OCI-LY1 (cell line): ENCODE data around the gene COL11A1.

Experiments
- H2AFZ ChIP-seq: fragments of 200-600 bp; sonication (generic), shearing (Covaris generic); 2 replicates; pipeline ENCODE4 v1.6.0; 2014; ENCODE audit warnings: antibody characterized with exemption, mild to moderate bottlenecking, low read length
- H3F3A ChIP-seq: fragments of 200-600 bp; sonication (generic), shearing (Covaris generic); 2 replicates; pipeline ENCODE4 v1.6.0; 2014; ENCODE audit warnings: mild to moderate bottlenecking, antibody characterized with exemption, low read length, moderate library complexity; ENCODE audit not compliant: insufficient read depth
- H3K27ac ChIP-seq: fragments of 200-600 bp; sonication (generic); 2 replicates; pipeline ENCODE4 v1.5.1; 2014; ENCODE audit warnings: low read length, mixed run types, mild to moderate bottlenecking, low read depth; ENCODE audit not compliant: poor library complexity, severe bottlenecking
- H3K27me3 ChIP-seq: fragments of 200-600 bp; sonication (generic); 2 replicates; pipeline ENCODE4 v1.6.0; 2014; ENCODE audit warnings: antibody characterized with exemption, mild to moderate bottlenecking, low read length, moderate library complexity; ENCODE audit not compliant: insufficient read depth
- H3K36me3 ChIP-seq: fragments of 200-600 bp; sonication (generic); 2 replicates; pipeline ENCODE4 v1.6.1; 2014; ENCODE audit warnings: mild to moderate bottlenecking, antibody characterized with exemption, low read length, moderate library complexity, mixed read lengths; ENCODE audit not compliant: insufficient read depth
- H3K4me1 ChIP-seq: fragments of 200-600 bp; sonication (generic); 2 replicates; pipeline ENCODE4 v1.5.1; 2014; ENCODE audit warnings: mild to moderate bottlenecking, low read length, moderate library complexity; ENCODE audit not compliant: insufficient read depth, severe bottlenecking
- H3K4me2 ChIP-seq: fragments of 200-600 bp; sonication (generic), shearing (Covaris generic); 2 replicates; pipeline ENCODE4 v1.6.1; 2014; ENCODE audit warnings: low read length
- H3K4me3 ChIP-seq: fragments of 200-600 bp; sonication (generic); 2 replicates; pipeline ENCODE4 v1.5.1; 2014; ENCODE audit warnings: low read length, low read depth, mild to moderate bottlenecking, mixed read lengths; ENCODE audit not compliant: poor library complexity, severe bottlenecking
- H3K79me2 ChIP-seq: fragments of 200-600 bp; shearing (Covaris generic); 2 replicates; pipeline ENCODE4 v1.6.1; 2016; ENCODE audit warnings: mixed run types, low read length, mixed read lengths; ENCODE audit not compliant: insufficient read depth
- H3K9ac ChIP-seq: fragments of 200-600 bp; sonication (generic), shearing (Covaris generic); 2 replicates; pipeline ENCODE4 v1.6.1; 2014; ENCODE audit warnings: mild to moderate bottlenecking, low read length, mixed read lengths
- H3K9me2 ChIP-seq: fragments of 200-600 bp; sonication (generic), shearing (Covaris generic); 2 replicates; pipeline ENCODE4 v1.6.1; 2014; ENCODE audit warnings: low read depth, mild to moderate bottlenecking, low read length, mixed read lengths
- H3K9me3 ChIP-seq: fragments of 200-600 bp; shearing (Covaris generic); 2 replicates; pipeline ENCODE4 v1.6.1; 2014; ENCODE audit warnings: low read length, mixed read lengths
- H4K20me1 ChIP-seq: fragments of 200-600 bp; sonication (generic), shearing (Covaris generic); 2 replicates; pipeline ENCODE4 v1.6.0; 2016; ENCODE audit warnings: mild to moderate bottlenecking, low read length; ENCODE audit not compliant: insufficient read depth
- EZH2 ChIP-seq: fragments of 200-600 bp; sonication (generic), shearing (Covaris generic); IDR thresholded peaks from 2 replicates; pipeline ENCODE4 v1.8.0; 2017; ENCODE audit warnings: borderline replicate concordance, mixed run types, mild to moderate bottlenecking, antibody characterized with exemption, low read length, moderate library complexity, mixed read lengths
- TF ChIP-seq, protein P1 (sequence below): fragments of 200-600 bp; sonication (generic), shearing (Covaris generic); IDR thresholded peaks from 2 replicates; pipeline ENCODE4 v1.5.1; 2017; ENCODE audit warnings: mild to moderate bottlenecking, antibody characterized with exemption, low read length, moderate library complexity, mixed read lengths

The COL11A1 gene

DNA sequence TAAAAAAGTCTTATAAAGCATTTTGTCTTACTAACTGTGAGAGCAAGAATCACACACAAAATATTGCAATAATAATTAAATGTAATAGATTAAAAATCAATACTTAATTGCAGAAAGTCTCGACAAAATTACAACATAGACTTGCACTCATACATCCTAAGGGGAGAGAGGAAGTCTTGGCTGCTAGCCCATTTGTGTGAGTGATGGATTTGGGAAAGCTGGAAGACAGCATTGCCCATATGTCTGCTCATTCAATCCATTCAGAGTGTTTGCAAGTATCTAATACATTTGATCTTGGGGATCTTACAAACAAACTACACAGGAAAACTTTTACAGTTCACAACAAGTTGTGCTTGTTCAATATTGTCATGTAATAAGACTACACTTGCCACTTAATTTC is 140.5 kb downstream of the COL11A1 start:
- H3K4me3 ChIP-seq: no peak overlapping the region
- H3F3A ChIP-seq: no peaks in the 10 kb centered on the region
- no peaks in the 10 kb centered on the region for H3K27me3 ChIP-seq
- H3K9me2 ChIP-seq: no peaks in the 10 kb centered on the region
- H3K36me3 ChIP-seq: no peaks in the 10 kb centered on the region
- no peak overlapping the region for H2AFZ ChIP-seq
- H3K4me1 ChIP-seq: no peaks in the 10 kb centered on the region
- no peak overlapping the region for H3K9ac ChIP-seq
- no peaks in the 10 kb centered on the region for H3K79me2 ChIP-seq
- no peaks in the 10 kb centered on the region for H3K9me3 ChIP-seq
- no peak for TF ChIP-seq EZH2
- TF ChIP-seq, protein P1, sequence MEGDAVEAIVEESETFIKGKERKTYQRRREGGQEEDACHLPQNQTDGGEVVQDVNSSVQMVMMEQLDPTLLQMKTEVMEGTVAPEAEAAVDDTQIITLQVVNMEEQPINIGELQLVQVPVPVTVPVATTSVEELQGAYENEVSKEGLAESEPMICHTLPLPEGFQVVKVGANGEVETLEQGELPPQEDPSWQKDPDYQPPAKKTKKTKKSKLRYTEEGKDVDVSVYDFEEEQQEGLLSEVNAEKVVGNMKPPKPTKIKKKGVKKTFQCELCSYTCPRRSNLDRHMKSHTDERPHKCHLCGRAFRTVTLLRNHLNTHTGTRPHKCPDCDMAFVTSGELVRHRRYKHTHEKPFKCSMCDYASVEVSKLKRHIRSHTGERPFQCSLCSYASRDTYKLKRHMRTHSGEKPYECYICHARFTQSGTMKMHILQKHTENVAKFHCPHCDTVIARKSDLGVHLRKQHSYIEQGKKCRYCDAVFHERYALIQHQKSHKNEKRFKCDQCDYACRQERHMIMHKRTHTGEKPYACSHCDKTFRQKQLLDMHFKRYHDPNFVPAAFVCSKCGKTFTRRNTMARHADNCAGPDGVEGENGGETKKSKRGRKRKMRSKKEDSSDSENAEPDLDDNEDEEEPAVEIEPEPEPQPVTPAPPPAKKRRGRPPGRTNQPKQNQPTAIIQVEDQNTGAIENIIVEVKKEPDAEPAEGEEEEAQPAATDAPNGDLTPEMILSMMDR: no peak
- H3K4me2 ChIP-seq: no peak overlapping the region
- H3K27ac ChIP-seq: no peak overlapping the region
- H4K20me1 ChIP-seq: no peaks in the 10 kb centered on the region

DNA sequence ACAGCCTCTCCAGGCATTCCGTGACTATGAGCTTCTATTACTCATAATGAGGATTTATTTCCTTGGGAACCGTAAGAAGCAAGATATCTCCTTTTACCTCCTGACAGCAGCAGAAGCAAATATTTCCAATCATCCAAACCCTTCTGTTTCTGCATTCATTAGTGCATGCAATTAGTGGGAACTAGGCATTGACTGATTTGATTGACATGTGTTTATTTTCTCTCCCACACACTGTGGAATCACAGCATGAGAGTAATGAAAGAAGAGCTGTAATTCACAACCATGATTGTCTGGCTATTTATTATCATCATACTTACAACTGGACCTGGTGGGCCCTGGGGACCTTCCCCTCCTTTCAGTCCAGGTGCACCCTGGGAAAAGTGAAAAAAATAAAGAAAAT is 146.8 kb downstream of the COL11A1 start:
- Histone ChIP-seq H3K9ac (no peak overlapping the region), H4K20me1 (no peaks in the 10 kb centered on the region), H3F3A (no peaks in the 10 kb centered on the region), H3K27ac (no peak overlapping the region), H3K4me3 (no peak overlapping the region), H3K36me3 (no peaks in the 10 kb centered on the region), H3K9me3 (no peaks in the 10 kb centered on the region), H3K9me2 (no peaks in the 10 kb centered on the region), H3K4me2 (no peak overlapping the region), H3K79me2 (no peaks in the 10 kb centered on the region), H3K27me3 (no peaks in the 10 kb centered on the region), H3K4me1 (no peaks in the 10 kb centered on the region), H2AFZ (no peak overlapping the region)
- TF ChIP-seq, protein P1: no peak
- TF ChIP-seq EZH2: no peak

DNA sequence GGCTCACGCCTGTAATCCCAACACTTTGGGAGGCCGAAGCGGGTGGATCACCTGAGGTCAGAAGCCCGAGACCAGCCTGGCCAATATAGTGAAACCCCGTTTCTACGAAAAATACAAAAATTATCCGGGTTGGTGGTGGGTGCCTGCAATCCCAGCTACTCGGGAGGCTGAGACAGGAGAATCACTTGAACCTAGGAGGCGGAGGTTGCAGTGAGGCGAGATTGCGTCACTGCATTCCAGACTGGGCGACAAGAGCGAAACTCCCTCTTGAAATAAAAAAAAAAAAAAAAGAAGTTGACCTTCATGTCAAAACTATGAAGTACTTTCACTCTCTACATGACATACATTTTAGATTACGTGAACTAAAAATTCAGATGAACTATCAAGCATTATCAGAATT is 153.7 kb downstream of the COL11A1 start:
- H3K36me3 ChIP-seq: no peaks in the 10 kb centered on the region
- no peak for TF ChIP-seq EZH2
- TF ChIP-seq, protein P1: no peak
- H3K27me3 ChIP-seq: no peaks in the 10 kb centered on the region
- no peak overlapping the region for H3K9ac ChIP-seq
- H3K4me1 ChIP-seq: no peaks in the 10 kb centered on the region
- H3K4me3 ChIP-seq: no peak overlapping the region
- H3K9me2 ChIP-seq: no peaks in the 10 kb centered on the region
- no peaks in the 10 kb centered on the region for H3K9me3 ChIP-seq
- no peaks in the 10 kb centered on the region for H3F3A ChIP-seq
- H3K27ac ChIP-seq: no peak overlapping the region
- H3K4me2 ChIP-seq: no peak overlapping the region
- H3K79me2 ChIP-seq: no peaks in the 10 kb centered on the region
- no peaks in the 10 kb centered on the region for H4K20me1 ChIP-seq
- no peak overlapping the region for H2AFZ ChIP-seq
